GM19452 (cell line): ENCODE results near the gene FOXD4L3.
"Not testable (repeated sequence)": the region's sequence is repeated elsewhere in the genome, so short reads cannot be mapped to it uniquely, and the experiment has no call there.

ENCODE experiments used
- ATAC-seq: cut with Tn5 transposase; IDR thresholded peaks from one replicate; pipeline ENCODE4 v1.9.1; 2021; ENCODE audit not compliant: unreplicated experiment

FOXD4L3 gene

DNA sequence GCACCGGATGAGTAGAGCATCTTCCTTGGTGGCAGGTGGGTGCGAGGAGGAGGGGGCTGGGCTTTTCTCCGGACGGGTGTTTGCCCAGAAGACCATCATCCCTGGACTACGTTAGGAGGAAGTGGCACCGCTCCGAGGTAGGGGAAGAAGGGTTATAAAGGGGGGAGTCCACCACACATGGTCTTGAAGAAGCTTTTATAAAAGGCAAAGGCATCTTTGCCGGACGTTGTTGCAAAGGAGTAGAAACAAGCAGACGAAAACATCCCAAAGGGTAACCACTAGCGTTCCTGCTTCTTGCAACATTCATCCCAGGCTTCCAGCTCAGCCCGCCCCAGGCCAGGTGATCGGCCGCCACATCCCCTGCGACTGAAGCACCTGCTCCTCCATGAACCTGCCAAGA, at the start of gene FOXD4L3:
TSS of gene FOXD4L3 (plus strand) at position 301 of the 400 bp plus-strand sequence. CDS start at position 386, 85 bp downstream.
- ATAC-seq = not testable (repeated sequence)

DNA sequence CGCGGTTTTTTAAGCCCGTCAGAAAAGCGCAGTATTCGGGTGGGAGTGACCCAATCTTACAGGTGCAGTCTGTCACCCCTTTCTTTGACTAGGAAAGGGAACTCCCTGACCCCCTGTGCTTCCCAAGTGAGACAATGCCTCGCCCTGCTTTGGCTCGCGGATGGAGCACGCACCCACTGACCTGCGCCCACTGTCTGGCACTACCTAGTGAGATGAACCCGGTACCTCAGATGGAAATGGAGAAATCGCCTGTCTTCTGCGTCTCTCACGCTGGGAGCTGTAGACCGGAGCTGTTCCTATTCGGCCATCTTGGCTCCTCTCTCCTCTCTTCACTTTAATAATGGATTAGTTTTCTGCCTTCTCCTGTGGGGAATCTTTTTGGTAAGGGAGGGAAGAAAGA, 21.6 kb upstream of the FOXD4L3 start:
- not testable (repeated sequence) for ATAC-seq

DNA sequence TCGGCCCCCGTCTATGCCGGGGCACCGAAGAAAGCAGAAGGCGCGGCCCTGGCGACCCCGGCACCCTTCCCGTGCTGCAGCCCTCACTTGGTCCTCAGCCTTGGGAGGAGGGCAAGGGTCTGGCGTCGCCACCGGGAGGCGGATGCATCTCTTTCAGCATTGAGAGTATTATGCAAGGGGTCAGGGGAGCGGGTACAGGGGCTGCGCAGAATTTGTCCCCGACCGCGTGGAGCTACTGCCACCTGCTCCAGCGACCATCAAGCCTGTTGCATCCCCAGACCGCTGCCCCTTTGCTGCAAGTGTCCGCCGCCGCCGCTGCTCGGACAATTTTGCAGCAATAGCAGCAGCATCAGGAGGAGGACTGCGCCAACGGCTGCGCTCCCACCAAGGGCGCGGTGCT, 1.1 kb downstream of the FOXD4L3 start:
- ATAC-seq = not testable (repeated sequence)

DNA sequence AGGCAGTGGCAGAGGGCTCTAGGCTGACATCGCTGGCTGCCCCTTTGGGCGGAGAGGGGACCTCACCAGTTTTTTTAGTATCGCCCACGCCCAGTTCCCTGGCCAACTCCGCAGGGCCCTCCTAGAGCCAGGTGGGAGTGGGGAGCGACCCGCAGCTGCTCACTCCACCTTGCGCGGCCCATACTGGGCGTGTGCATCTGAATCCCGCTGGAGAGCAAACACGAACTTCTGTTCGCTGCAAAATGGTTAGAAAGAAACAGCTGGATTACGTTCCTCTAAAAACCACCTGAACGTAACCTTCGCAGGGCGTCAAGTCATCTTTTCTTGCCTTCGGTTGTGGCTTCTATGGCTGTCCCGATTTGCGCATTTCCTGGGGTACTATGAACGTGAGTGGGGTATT, 1.5 kb downstream of the FOXD4L3 start:
- not testable (repeated sequence) for ATAC-seq

DNA sequence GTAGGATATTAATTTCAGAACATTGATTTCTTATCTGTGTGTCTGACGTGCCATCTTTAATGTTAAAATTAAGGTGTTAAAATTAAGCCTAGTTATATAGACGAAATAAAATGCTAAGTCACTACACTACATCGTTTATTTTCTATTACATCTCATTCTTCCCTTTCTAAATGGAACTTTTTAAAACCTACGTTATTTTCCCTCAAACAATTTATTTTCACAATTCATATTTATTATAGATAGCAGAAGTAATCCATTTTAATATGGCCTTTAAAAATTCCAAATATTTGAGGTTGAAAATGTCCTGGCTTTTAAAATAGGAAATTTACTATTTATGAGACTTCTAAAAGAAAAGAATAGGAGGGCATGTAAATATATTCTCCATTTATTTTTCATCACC, 2.1 kb downstream of the FOXD4L3 start:
- ATAC-seq = not testable (repeated sequence)

DNA sequence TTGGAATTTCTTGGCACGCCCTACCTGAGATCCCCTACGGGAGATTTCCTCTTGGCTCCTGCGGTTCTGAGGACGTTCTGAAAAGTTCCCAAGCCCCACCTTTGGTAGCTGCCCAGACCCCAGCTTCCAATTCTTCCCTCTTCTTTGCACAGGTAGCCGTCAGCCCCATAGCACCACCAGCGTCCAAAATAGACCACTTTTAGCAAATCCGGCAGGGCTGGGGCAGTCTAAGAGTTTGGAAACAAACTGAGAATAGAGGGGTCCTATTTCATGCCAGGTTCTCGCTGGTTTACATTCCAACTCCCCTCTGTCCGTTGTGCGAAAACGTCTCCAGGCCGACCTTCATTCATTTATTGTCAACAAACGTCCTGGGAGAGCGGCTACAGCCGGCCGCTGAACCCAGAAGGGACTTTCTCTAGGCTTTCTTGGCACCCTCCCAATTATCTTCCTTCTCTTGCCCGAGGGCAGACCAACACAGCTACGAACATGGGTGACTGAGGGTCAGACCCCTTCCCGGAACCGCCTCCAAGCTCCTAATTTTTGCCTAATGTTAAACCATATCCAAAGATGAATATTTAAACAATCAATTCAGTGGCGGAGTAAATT, 3.1 kb downstream of the FOXD4L3 start:
- not testable (repeated sequence) for ATAC-seq

DNA sequence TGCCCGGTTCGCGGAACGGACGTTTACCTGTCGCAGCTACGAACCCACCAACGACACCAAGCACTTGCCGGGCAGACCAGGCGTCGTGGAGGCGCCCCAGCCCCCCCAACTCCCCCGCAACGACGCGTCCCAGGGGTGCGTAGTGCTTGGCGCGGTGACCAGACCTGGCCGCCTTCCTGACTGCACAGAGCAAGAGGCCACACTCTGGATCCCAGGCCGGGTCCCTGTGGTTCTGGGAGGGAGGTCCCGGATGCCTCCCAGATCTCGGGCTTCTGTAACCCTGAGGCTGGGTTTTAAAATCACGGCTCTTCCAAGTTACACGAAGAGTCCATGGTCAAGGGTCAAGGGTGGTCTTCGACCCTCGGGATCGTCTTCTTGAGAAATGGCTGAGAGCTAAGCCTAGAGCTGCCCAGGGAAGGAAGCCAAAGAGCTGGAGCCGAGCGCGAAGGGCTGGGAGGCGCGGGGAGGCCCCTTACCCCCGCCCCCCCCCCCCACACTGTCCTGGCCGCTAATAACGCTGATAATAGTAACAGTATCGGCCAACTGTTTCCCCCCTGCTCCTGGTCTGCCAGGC, 3.8 kb downstream of the FOXD4L3 start:
- ATAC-seq = not testable (repeated sequence)

DNA sequence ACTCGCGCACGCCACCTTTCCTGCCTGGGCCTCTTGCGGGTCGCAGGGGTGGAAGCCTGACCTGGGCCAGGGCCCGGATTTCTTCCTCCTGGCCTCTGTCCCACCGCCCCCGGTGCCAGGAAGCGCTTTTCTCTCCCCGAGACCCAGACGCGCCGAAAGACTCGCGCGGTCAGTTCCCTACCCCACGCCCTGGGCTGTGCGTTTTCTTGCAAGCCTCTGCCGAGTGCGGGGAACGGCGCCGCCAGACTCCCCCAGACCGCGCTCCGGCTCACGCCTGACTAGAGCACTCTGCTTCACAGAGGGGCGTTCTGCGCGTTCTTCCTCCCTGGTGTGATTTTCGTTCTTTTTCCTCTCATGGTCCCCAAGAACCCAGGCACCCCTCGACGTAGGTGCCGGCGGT, 4.5 kb downstream of the FOXD4L3 start:
- ATAC-seq = not testable (repeated sequence)

DNA sequence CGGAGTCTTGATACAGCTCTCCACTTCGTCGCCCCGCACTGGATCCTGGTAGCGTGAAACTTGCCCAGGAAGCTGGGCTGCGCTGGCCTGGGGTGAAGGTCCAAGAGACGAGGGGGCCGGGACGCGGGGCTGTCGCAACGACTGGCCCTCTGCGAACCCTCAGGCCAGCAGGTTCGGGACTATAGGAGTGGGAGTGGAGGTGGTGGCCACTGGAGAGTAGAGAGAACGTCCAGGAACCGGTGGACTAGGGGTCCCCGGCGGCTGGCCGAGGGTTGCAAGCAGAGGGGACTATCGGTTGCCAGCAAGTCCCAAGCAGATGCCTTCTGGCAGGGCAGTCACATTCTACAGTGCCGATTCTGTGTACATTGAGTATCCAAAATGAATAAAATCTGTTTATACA, 5.0 kb downstream of the FOXD4L3 start:
- ATAC-seq = not testable (repeated sequence)

DNA sequence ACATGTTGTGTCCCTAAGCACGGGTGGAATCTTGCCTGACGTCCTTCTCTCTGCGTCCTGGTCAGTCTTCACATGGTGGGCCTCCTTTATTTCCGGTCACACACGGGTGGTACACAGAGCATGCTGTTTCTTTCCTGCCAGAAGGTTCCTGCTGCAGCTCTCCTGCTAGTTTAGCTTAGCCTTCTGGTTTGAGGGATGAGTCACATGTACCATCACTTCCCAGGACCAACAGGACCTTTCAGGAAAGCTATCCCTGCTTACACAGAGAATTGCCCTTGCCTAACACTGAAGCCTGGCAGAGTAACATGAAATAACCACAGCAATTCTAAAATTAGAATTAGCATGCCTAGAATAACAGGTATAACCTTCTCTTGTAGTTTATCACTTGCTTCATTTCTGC, 8.5 kb downstream of the FOXD4L3 start:
- ATAC-seq = not testable (repeated sequence)

DNA sequence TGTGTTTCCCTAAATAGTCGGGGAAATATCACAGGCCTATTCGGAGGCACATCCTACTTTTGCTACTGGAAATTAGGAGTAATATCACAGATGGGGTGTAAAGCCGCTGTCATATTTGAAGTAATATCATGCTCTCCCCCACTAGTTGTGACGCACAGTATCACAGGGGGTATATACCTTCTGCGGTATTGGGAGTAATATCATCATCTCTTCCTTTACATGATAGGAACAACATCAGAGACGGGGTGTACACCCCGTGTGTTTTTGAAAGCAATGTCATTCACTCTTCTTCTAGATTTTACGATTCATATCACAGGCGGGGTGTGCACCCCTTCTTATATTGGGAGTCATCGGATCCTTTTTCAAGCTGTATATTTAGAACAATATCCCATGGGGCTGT, 15.5 kb downstream of the FOXD4L3 start:
- ATAC-seq = not testable (repeated sequence)

DNA sequence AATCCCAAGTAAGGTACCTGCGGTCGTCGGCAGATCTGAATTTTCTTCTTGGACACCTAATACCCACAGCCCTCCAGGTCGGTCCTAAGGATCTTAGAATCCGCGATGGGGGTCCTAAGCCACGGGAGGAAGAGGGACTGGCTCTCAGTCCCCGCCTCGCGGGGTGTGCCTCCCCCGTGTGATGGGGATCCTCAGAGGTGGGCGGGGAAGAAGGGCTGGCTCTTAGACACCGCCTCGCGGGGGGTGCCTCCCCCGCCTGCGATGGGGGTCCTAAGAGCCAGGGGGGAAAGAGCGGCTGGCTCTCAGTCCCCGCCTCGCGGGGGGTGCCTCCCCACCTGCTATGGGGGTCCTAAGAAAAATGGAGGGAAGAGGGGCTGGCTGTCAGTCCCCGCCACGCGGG, 21.1 kb downstream of the FOXD4L3 start:
- ATAC-seq = not testable (repeated sequence)

DNA sequence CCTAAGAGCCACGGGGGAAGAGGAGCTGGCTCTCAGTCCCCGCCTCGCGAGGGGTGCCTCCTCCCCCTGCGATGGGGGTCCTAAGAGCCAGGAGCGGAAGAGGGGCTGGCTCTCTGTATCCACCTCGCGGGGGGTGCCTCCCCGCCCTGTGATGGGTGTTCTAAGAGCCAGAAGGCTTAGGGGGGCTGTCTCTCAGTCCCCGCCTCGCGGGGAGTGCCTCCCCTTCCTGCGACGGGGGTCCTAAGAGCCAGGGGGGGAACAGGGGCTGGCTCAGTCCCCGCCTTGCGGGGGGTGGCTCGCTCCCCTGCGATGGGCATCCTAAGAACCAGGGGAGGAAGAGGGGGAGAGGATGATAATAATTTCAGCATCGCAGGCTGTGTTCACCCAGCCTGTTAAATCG, 21.9 kb downstream of the FOXD4L3 start:
- not testable (repeated sequence) for ATAC-seq

DNA sequence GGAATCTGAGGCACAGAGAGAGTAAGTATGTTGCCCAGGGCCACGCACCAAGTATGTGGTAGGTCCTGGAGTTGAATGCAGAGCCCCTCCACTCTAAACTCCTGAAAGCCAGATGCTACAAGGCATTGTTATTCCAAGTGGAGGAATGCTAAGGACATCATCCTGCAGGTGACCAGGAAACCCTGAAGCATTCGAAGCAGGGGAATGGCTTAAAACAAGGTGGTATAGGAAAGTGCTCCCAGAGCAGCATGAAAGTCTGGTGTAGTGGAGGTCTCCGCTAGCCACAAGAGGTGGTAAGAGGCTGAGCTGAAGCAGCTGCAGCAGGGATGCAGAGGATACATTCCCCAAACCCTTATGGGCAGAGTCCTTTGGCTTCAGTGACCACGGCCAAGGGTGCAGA, 26.4 kb downstream of the FOXD4L3 start:
- ATAC-seq = not testable (repeated sequence)

DNA sequence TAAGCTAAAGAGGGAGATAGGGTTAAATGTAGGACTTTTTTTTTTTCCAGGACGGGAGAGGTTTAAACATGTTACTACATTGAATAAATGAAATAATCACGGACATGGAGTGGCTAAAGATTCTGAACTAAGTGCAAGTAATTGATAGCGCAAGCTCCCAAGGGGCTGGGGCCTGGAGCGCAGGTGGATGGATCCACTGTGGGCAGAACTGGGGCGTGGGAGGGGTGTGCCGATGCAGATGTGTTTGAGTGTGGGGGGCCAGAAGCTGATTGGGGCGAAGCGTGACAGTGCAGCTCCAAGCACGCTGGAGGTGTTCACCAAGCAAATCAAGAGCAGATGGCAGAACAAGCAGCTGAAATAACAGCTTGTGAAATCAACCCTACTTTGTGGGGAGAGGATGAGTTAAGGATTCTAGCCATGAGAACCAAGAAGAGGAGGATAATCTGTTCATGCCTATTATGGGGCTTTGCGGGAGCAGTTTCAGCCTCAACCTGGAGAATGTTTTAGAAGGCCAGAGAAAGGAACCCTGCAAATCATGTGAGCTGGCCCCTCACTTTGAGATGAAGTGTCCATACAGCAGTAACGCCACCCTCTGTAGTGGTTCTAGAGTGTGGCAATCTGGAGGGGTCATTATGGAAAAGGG, 28.0 kb downstream of the FOXD4L3 start:
- not testable (repeated sequence) for ATAC-seq

DNA sequence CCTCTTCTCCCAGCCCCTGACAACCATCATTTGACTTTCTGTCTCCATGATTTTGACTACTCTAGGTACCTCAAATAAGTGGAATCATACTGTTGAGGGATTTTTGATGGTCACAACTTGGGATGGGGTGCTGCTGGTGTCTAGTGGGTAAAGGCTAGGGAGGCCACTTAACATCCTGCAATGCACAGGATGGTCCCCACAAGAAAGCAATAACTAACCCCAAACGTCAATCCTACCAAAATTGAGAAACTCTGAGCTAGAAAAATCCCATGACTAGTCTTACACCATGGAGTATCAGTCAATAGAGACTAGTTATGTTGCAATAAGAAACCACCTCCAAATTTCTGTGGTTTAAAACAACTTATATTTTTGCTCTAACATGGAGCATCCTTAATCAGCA, 29.5 kb downstream of the FOXD4L3 start:
- ATAC-seq = not testable (repeated sequence)

DNA sequence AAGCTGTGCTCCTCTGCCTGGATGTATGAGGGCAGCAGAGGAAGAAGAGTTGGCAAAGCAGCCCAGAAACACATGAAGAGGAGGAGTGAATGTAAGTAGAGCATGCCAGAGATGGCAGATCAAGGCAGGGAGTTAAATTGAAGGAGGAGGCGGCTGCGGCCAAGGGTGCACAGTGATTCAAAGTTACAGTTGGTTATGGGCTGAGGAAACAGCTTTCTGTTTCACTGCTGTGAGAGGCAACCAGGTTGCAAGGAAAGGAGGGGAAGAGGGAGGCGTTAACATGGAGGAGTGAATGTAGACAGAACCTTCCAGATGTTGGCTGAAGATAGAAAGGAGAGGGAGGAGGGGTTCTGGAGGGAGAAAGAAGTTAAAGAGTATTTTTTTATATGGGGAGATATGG, 33.3 kb downstream of the FOXD4L3 start:
- not testable (repeated sequence) for ATAC-seq

DNA sequence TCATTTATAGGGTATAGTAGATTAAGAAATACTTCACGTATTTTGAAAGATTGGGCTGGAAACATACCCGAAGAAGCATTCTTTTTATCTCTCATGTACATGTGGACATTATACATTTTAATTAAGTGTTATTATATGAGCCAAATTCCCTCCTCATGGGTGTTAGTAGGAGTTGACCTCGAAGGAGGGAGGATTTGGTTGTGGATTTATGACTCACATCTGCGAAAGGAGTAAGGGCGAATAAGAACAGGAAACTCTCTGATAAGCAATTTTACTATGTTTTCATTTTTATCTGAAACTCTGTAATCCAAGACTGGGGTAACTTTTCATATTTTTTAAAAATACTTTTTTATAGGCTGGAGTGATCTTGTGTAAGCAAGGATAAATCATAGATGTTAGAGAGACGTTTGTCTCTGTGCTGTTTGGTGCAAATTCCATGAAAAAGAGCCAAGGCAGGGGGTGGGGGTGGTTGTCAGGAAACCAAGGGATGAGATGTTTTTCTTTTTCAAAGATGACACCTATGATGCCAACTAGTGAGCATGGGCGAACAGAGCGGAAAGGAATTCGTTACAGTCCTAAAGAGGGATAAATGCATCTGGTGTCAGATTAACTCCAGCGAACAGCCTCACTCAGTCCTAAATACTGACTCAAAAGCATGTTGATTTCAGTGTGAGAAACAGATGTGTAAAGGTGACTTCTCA, 34.1 kb downstream of the FOXD4L3 start:
- ATAC-seq = not testable (repeated sequence)

DNA sequence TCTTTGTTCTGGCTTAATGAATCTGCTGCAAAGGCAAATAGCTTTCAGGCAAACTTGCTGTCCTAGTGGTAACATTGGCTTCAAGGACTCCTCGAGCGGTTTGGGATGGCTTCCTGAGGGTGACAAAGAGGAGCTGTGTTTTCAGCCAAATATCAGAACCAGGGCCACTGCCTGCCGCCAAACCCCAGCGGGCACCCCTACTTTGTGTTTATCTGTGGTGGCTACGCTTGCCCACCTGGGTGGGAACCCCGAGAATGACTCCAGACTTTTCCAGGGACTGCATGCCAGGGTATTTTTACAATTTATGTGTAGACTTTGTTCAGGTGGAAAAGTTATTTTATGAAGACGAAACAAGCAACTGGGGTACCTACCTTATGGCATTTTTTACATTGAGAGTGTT, 35.3 kb downstream of the FOXD4L3 start:
- ATAC-seq = not testable (repeated sequence)

DNA sequence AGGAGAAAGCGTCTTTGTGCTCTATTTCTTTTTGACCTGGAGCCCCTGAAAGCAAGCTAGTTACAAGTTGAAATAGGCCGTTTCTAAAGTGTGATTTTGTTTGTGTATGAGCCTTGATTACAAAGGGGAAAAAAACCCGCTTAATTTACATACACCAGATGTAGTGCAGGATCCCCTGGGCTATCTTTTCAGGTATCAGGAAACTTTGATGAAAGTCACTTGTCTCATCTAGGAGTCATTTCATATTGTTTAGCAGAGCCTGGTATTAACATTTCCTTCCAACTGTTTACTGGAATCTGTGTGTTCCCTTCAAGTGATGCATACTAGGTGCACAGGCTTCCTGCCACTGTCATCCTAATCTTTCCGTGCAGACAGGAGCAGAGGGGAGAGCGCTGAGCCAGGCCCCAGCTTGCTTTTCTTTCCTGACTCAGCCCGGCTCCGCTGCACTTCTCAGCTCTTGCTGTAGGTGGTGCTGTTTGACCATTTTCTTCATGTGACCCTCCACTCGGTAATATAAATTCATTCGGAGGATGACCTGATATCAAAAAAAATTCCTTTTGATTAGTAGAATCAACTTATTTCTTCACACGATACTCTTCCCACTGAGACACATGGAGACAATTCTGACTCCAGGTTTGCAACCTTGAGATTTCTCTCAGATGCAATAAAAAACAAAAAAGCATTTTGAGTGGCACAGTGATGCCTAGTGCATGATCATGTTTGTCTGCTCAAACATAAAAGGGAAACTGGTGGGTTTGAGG, 39.8 kb downstream of the FOXD4L3 start:
- ATAC-seq = peak; percentile 77

DNA sequence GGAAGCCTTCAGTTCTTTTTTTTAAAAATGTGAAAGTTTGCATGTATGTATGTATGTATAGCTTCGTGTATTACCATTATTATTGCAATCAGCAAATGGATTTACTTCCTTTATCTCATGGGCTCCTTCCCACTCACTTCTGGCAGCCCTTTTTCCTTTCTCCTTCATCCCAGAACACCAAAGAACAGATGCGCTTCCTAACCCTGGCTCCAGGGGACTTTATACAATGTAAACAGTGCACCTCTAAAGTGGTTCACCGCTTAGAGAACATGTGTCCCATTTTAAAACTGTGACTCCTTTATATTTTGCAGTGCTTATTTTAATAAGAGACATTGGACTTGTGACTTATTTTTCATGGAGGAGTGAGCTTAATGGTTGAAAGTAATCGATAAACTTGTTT, 40.6 kb downstream of the FOXD4L3 start:
- ATAC-seq = not testable (repeated sequence)
